HepG2 (cell line): ENCODE data around the gene CPT1B. TPM values are rescaled to one million over a fixed set of nuclear protein-coding genes. Genes with fewer than 3 reads are reported as not detected.

Experiments
- AKAP8 ChIP-seq: sonication (generic); formaldehyde crosslinking; IDR thresholded peaks from 2 replicates; pipeline ENCODE4 v1.5.1; 2020; ENCODE audit warnings: mild to moderate bottlenecking, missing genetic modification reagents
- BRD4 ChIP-seq: sonication (generic); formaldehyde crosslinking; IDR thresholded peaks from 2 replicates; pipeline ENCODE4 v1.4.0; 2020; ENCODE audit warnings: missing genetic modification reagents
- CAMTA2 ChIP-seq: sonication (generic); formaldehyde crosslinking; IDR thresholded peaks from 2 replicates; pipeline ENCODE4 v1.4.0; 2020; ENCODE audit warnings: mild to moderate bottlenecking, missing genetic modification reagents, borderline replicate concordance
- CEBPB ChIP-seq: IDR thresholded peaks from 2 replicates; pipeline ENCODE4 v1.6.1; 2011; ENCODE audit warnings: low read depth, low read length, improper control_type of control experiment, borderline replicate concordance
- EED ChIP-seq: sonication (generic); formaldehyde crosslinking; IDR thresholded peaks from 2 replicates; pipeline ENCODE4 v1.5.0; 2020; ENCODE audit warnings: mild to moderate bottlenecking, missing genetic modification reagents
- FOSL1 ChIP-seq: sonication (generic); formaldehyde crosslinking; IDR thresholded peaks from 2 replicates; pipeline ENCODE4 v1.9.0; 2021; ENCODE audit warnings: missing genetic modification reagents, borderline replicate concordance
- FOSL2 ChIP-seq: sonication (generic); formaldehyde crosslinking; IDR thresholded peaks from 2 replicates; pipeline ENCODE4 v1.4.0; 2020; ENCODE audit warnings: missing genetic modification reagents
- FOXA1 ChIP-seq, 2 experiments: fragments of 450-650 bp in 1 of 2; sonication (generic) in 1 of 2; formaldehyde crosslinking in 1 of 2; IDR thresholded peaks; 2 replicates each; pipeline versions ENCODE4 v1.4.0 to v1.6.1; 2016 to 2020; ENCODE audit warnings: missing genetic modification reagents in 1 of 2
- GLI4 ChIP-seq: sonication (generic); formaldehyde crosslinking; IDR thresholded peaks from 2 replicates; pipeline ENCODE4 v1.5.1; 2020; ENCODE audit warnings: missing genetic modification reagents, mild to moderate bottlenecking, moderate library complexity, borderline replicate concordance
- HNRNPL ChIP-seq: fragments of 200-400 bp; formaldehyde crosslinking; IDR thresholded peaks from 2 replicates; pipeline ENCODE4 v1.6.1; 2017; ENCODE audit warnings: mild to moderate bottlenecking, low read depth, low read length
- MAFG ChIP-seq: sonication (generic); formaldehyde crosslinking; IDR thresholded peaks from 2 replicates; pipeline ENCODE4 v1.5.1; 2020; ENCODE audit warnings: mild to moderate bottlenecking, missing genetic modification reagents
- MTA1 ChIP-seq: sonication (generic); formaldehyde crosslinking; IDR thresholded peaks from 2 replicates; pipeline ENCODE4 v1.4.0; 2020; ENCODE audit warnings: missing genetic modification reagents, mild to moderate bottlenecking, borderline replicate concordance
- NBN ChIP-seq: fragments of 450-650 bp; conservative IDR thresholded peaks from 2 replicates; pipeline ENCODE4 v1.6.1; 2017
- POLR2AphosphoS2 ChIP-seq: IDR thresholded peaks from 2 replicates; pipeline ENCODE4 v1.6.1; 2011; ENCODE audit warnings: low read depth, low read length, improper control_type of control experiment
- REL ChIP-seq: sonication (generic); formaldehyde crosslinking; conservative IDR thresholded peaks from 2 replicates; pipeline ENCODE4 v1.8.0; 2022; ENCODE audit warnings: mild to moderate bottlenecking, missing genetic modification reagents, moderate library complexity
- SETDB1 ChIP-seq: sonication (generic); formaldehyde crosslinking; IDR thresholded peaks from 2 replicates; pipeline ENCODE4 v1.5.1; 2020; ENCODE audit warnings: missing genetic modification reagents, mild to moderate bottlenecking, borderline replicate concordance
- SMYD3 ChIP-seq: sonication (generic); formaldehyde crosslinking; IDR thresholded peaks from 2 replicates; pipeline ENCODE4 v1.8.1; 2023; ENCODE audit warnings: mild to moderate bottlenecking, missing genetic modification reagents
- TFDP1 ChIP-seq: IDR thresholded peaks from 2 replicates; pipeline ENCODE4 v1.6.1; 2016; ENCODE audit warnings: missing compliant biosample characterization, missing genetic modification reagents, borderline replicate concordance
- ZBTB20 ChIP-seq: sonication (generic); formaldehyde crosslinking; IDR thresholded peaks from 2 replicates; pipeline ENCODE4 v1.8.1; 2023; ENCODE audit warnings: missing genetic modification reagents, low read depth, mild to moderate bottlenecking, borderline replicate concordance
- ZFP36L1 ChIP-seq: sonication (generic); formaldehyde crosslinking; IDR thresholded peaks from 2 replicates; pipeline ENCODE4 v1.8.0; 2022; ENCODE audit warnings: mild to moderate bottlenecking, missing genetic modification reagents, moderate library complexity
- ZMAT5 ChIP-seq: sonication (generic); formaldehyde crosslinking; IDR thresholded peaks from 2 replicates; pipeline ENCODE4 v1.5.0; 2020; ENCODE audit warnings: mild to moderate bottlenecking, low read depth, missing genetic modification reagents, borderline replicate concordance
- ZNF121 ChIP-seq: sonication (generic); formaldehyde crosslinking; IDR thresholded peaks from 2 replicates; pipeline ENCODE4 v1.5.0; 2020; ENCODE audit warnings: mild to moderate bottlenecking, missing genetic modification reagents
- ZNF235 ChIP-seq: sonication (generic); formaldehyde crosslinking; IDR thresholded peaks from 2 replicates; pipeline ENCODE4 v1.8.1; 2023; ENCODE audit warnings: mild to moderate bottlenecking, missing genetic modification reagents, borderline replicate concordance
- ZNF589 ChIP-seq: sonication (generic); formaldehyde crosslinking; conservative IDR thresholded peaks from 2 replicates; pipeline ENCODE4 v1.8.0; 2022; ENCODE audit warnings: mild to moderate bottlenecking, moderate library complexity, missing genetic modification reagents
- ZNF615 ChIP-seq: sonication (generic); formaldehyde crosslinking; IDR thresholded peaks from 2 replicates; pipeline ENCODE4 v1.5.0; 2020; ENCODE audit warnings: mild to moderate bottlenecking, missing genetic modification reagents, borderline replicate concordance
- ZNF678 ChIP-seq: sonication (generic); formaldehyde crosslinking; IDR thresholded peaks from 2 replicates; pipeline ENCODE4 v1.4.0; 2020; ENCODE audit warnings: mild to moderate bottlenecking, missing genetic modification reagents
- ZNF7 ChIP-seq: IDR thresholded peaks from 2 replicates; pipeline ENCODE4 v1.6.1; 2016; ENCODE audit warnings: missing biosample characterization, missing genetic modification reagents
- polyA plus RNA-seq, 8 experiments: library from polyadenylated mRNA; depleted of rRNA in 3 of 8; stranded (reverse) in 7 of 8; unstranded in 1 of 8; fragments of >200 nt; fragmentation: Illumina TruSeq in 4 of 8; extraction: Trizol in 4 of 8; gene quantifications; 2 replicates each; pipeline versions ENCODE4 v1.2.1 to v1.2.3, GENCODE V29; 2011 to 2016; ENCODE audit warnings: low read depth in 4 of 8, missing spikeins in 1 of 8, mixed read lengths in 1 of 8; ENCODE audit not compliant: insufficient read depth in 1 of 8
- total RNA-seq, 5 experiments: library from RNA; depleted of rRNA; stranded (reverse); fragments of >200 nt; fragmentation: Illumina TruSeq; extraction: Trizol; gene quantifications; 2 replicates each; pipeline ENCODE4 v1.2.3, GENCODE V29; 2016; ENCODE audit warnings: low read depth in 1 of 5
- TF ChIP-seq, protein P1 (sequence below): fragments of 450-650 bp; IDR thresholded peaks from 2 replicates; pipeline ENCODE4 v1.6.1; 2017
- TF ChIP-seq, protein P2 (sequence below): IDR thresholded peaks from 2 replicates; pipeline ENCODE4 v1.6.1; 2012; ENCODE audit warnings: inconsistent platforms

The CPT1B gene
- total and polyA plus RNA-seq, 2 of the 13 experiments (the other 11 are each of a cell fraction or from before 2014, with no cell fraction given) = 9.2 to 19.5 TPM

- TF ChIP-seq TFDP1 (CRISPR knock-in tag) (peak; percentile 40; the same call in 1 of the 2 replicates), ZNF615 (no peak), BRD4 (peak; percentile 75; the same call in 1 of the 2 replicates), REL (CRISPR knock-in tag) (0 out of 2 replicates have a peak, but pooled peaks have one; percentile 67), ZNF7 (no peak), CEBPB (no peak), EED (CRISPR knock-in tag) (no peak), CAMTA2 (CRISPR knock-in tag) (no peak), SETDB1 (CRISPR knock-in tag) (no peak), AKAP8 (CRISPR knock-in tag) (no peak), NBN (no peak), FOSL1 (CRISPR knock-in tag) (no peak), FOSL2 (CRISPR knock-in tag) (no peak), GLI4 (CRISPR knock-in tag) (no peak; the same call in 1 of the 2 replicates), HNRNPL (no peak), ZNF235 (CRISPR knock-in tag) (no peak), FOXA1 (IDR thresholded peaks at IDR 0.05) (no peak), FOXA1 (CRISPR knock-in tag; IDR thresholded peaks at IDR 0.05) (no peak), ZNF678 (CRISPR knock-in tag) (0 out of 2 replicates have a peak, but pooled peaks have one; percentile 3), MTA1 (no peak), ZBTB20 (CRISPR knock-in tag) (no peak; the same call in 1 of the 2 replicates), ZNF121 (peak; percentile 45; the same call in 1 of the 2 replicates), SMYD3 (CRISPR knock-in tag) (no peak), ZMAT5 (no peak), POLR2AphosphoS2 (no peak), ZFP36L1 (CRISPR knock-in tag) (peak; percentile 38; the same call in 1 of the 2 replicates), MAFG (CRISPR knock-in tag) (no peak), ZNF589 (CRISPR knock-in tag) (peak; percentile 52; the same call in 1 of the 2 replicates)
- TF ChIP-seq, protein P1, sequence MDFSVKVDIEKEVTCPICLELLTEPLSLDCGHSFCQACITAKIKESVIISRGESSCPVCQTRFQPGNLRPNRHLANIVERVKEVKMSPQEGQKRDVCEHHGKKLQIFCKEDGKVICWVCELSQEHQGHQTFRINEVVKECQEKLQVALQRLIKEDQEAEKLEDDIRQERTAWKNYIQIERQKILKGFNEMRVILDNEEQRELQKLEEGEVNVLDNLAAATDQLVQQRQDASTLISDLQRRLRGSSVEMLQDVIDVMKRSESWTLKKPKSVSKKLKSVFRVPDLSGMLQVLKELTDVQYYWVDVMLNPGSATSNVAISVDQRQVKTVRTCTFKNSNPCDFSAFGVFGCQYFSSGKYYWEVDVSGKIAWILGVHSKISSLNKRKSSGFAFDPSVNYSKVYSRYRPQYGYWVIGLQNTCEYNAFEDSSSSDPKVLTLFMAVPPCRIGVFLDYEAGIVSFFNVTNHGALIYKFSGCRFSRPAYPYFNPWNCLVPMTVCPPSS = no peak
- TF ChIP-seq, protein P2, sequence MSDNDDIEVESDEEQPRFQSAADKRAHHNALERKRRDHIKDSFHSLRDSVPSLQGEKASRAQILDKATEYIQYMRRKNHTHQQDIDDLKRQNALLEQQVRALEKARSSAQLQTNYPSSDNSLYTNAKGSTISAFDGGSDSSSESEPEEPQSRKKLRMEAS = peak; percentile 72
Measured at GRCh38 chr22:50582493-50583293, 4.5 kb upstream of the CPT1B start, which contains the start of gene CHKB (continued).
